Stimulated activated CD8-positive, alpha-beta memory T cell treated with anti-CD3 and anti-CD28 coated beads, Interleukin-2, amount 100 ng/mL, for 48 hours (primary cell): ENCODE data around the gene HOMER2.
"Not testable (repeated sequence)": the region's sequence is repeated elsewhere in the genome, so short reads cannot be mapped to it uniquely, and the experiment has no call there.

Experiments
- DNase-seq, 2 donors: peaks; one replicate each; pipeline ENCODE4 v3.0.0-alpha.2; 2020; ENCODE audit warnings: low read depth in 2 of 2

HOMER2 gene

GRCh38 chr15:82952158-82953081 is at the start of gene HOMER2:
Gene HOMER2, minus strand, starts transcription at chr15:82952720. Its CDS starts 185 bp downstream, at chr15:82952535.
- DNase-seq, result peak in 1 of 2 donors; percentile 3

GRCh38 chr15:83000672-83001031 is 48.1 kb upstream of the HOMER2 start:
- DNase-seq, result not testable (repeated sequence)

- DNase-seq, result no peak
Observed at GRCh38 chr15:82999905-83000671, 47.6 kb upstream of the HOMER2 start.

GRCh38 chr15:82999426-82999825 is 46.9 kb upstream of the HOMER2 start:
- no peak for DNase-seq

- no peak for DNase-seq
Observed at GRCh38 chr15:82995938-82996337, 43.4 kb upstream of the HOMER2 start.

GRCh38 chr15:82995076-82995475 is 42.6 kb upstream of the HOMER2 start:
- no peak for DNase-seq

- no peak for DNase-seq
Observed at GRCh38 chr15:82993144-82993543, 40.6 kb upstream of the HOMER2 start.

GRCh38 chr15:82992436-82992998 is 40.0 kb upstream of the HOMER2 start:
- DNase-seq, result no peak

- DNase-seq, result no peak
Observed at GRCh38 chr15:82986442-82986780, 33.9 kb upstream of the HOMER2 start.

GRCh38 chr15:82985688-82986441 is 33.3 kb upstream of the HOMER2 start, which contains the start of gene RAMAC:
Gene RAMAC, plus strand, starts transcription at chr15:82986210. Its CDS starts 2,809 bp downstream, at chr15:82989019.
- peak; percentile 69 to 81 for DNase-seq

- DNase-seq, result no peak
Observed at GRCh38 chr15:82980981-82981380, 28.5 kb upstream of the HOMER2 start.

- DNase-seq, result no peak
Observed at GRCh38 chr15:82979726-82980125, 27.2 kb upstream of the HOMER2 start.

GRCh38 chr15:82978438-82978837 is 25.9 kb upstream of the HOMER2 start:
- no peak for DNase-seq

- DNase-seq, result no peak
Observed at GRCh38 chr15:82977076-82977475, 24.6 kb upstream of the HOMER2 start.

- DNase-seq, result no peak
Observed at GRCh38 chr15:82972990-82973389, 20.5 kb upstream of the HOMER2 start.

GRCh38 chr15:82971218-82971984 is 18.9 kb upstream of the HOMER2 start:
- DNase-seq, result no peak

- no peak for DNase-seq
Observed at GRCh38 chr15:82970696-82971095, 18.2 kb upstream of the HOMER2 start.

- DNase-seq, result no peak
Observed at GRCh38 chr15:82970078-82970686, 17.7 kb upstream of the HOMER2 start.

GRCh38 chr15:82969353-82969752 is 16.8 kb upstream of the HOMER2 start:
- no peak for DNase-seq

GRCh38 chr15:82968066-82968465 is 15.5 kb upstream of the HOMER2 start:
- no peak for DNase-seq

GRCh38 chr15:82966671-82967071 is 14.2 kb upstream of the HOMER2 start:
- DNase-seq, result no peak
